ENCODE results near the gene IQGAP1.

Gene IQGAP1

GRCh38 chr15:90348456-90348855 lies 39.6 kb upstream of the IQGAP1 start:
- no peak for DNase-seq (ENCODE audit: insufficient read length, low spot score)
- FAIRE-seq: no peak
- no peak for TF ChIP-seq CTCF (IDR thresholded peaks at IDR 0.05; ENCODE audit: insufficient read depth, missing control alignments)

- DNase-seq (ENCODE audit: insufficient read length, low spot score) (no peak), FAIRE-seq (no peak)
- no peak for TF ChIP-seq CTCF (IDR thresholded peaks at IDR 0.05; ENCODE audit: insufficient read depth, missing control alignments)
Observed at GRCh38 chr15:90349072-90349471, 39.0 kb upstream of the IQGAP1 start.

- DNase-seq (ENCODE audit: insufficient read length, low spot score) (no peak), FAIRE-seq (no peak)
- no peak for TF ChIP-seq CTCF (IDR thresholded peaks at IDR 0.05; ENCODE audit: insufficient read depth, missing control alignments)
Observed at GRCh38 chr15:90349821-90350220, 38.2 kb upstream of the IQGAP1 start.

GRCh38 chr15:90351479-90352106 lies 36.4 kb upstream of the IQGAP1 start:
- FAIRE-seq: no peak
- DNase-seq (ENCODE audit: insufficient read length, low spot score): no peak
- TF ChIP-seq CTCF (IDR thresholded peaks at IDR 0.05; ENCODE audit: insufficient read depth, missing control alignments): no peak

- TF ChIP-seq CTCF (IDR thresholded peaks at IDR 0.05; ENCODE audit: insufficient read depth, missing control alignments): no peak
- DNase-seq (ENCODE audit: insufficient read length, low spot score) (peak; percentile 97), FAIRE-seq (no peak)
Observed at GRCh38 chr15:90352107-90352893, 35.7 kb upstream of the IQGAP1 start, which contains the start of gene ZNF774. Gene ZNF774, plus strand, starts transcription at chr15:90352284. Its CDS starts 2,377 bp downstream, at chr15:90354661.

GRCh38 chr15:90354986-90355385 lies 33.1 kb upstream of the IQGAP1 start:
- FAIRE-seq: no peak
- no peak for TF ChIP-seq CTCF (IDR thresholded peaks at IDR 0.05; ENCODE audit: insufficient read depth, missing control alignments)
- DNase-seq (ENCODE audit: insufficient read length, low spot score): no peak

Measured in D721Med (cell line).